ENCODE measurements around the gene WDR1.

GRCh38 chr4:10100734-10101216 is 15.8 kb downstream of the WDR1 start:
- TF ChIP-seq CTCF (IDR thresholded peaks at IDR 0.05; ENCODE audit: low read depth, low read length) = no peak
- TF ChIP-seq EZH2phosphoT487 (IDR thresholded peaks at IDR 0.05; ENCODE audit: low read depth) = no peak
